CD4-positive, alpha-beta T cell treated with Interleukin-1 beta for 1 hour (primary cell): ENCODE results near the gene HLA-DRB1.
A peak's percentile ranks its signal among the peaks of the same experiment; 100 is the strongest.
"Not testable (repeated sequence)": the region's sequence is repeated elsewhere in the genome, so short reads cannot be mapped to it uniquely, and the experiment has no call there.

Experiments
- DNase-seq, 2 donors: peaks; one replicate each; pipeline ENCODE4 v3.0.0-alpha.2; 2020 to 2022

Gene HLA-DRB1

DNA sequence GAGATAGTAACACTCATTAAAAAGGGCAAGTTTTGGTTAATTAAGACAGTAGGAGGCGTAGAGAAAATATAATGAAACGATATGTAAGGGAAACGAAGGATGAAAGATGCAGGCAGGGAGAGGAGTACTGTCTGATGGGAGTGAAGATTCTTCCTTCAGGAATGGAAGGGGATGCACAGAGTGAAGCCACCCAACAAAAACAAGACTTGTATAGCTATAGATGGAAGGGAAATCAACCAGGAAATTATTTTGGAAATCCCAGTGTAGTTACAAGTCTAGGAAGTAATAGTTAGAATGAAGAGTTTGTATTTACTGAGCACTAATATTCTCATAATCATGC, 19.7 kb upstream of the HLA-DRB1 start:
- DNase-seq, result no peak

GRCh38 chr6:32608362-32608761, 18.7 kb upstream of the HLA-DRB1 start:
- DNase-seq, result no peak

DNA sequence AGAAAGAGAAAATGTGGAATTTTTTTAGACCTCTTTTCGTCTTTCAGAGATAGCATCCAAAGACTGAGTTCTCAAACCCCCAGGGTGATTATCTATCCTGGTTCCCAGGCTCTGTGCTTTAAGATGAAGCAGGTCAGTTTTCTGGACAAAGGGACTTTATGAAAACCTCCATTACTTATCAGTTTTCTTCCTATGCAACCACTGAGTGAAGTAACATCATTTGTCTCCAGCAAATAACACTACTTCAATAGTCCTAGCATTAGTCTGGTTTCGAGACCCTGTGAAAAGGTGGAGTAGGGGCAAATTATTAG, 18.3 kb upstream of the HLA-DRB1 start:
- no peak for DNase-seq

GRCh38 chr6:32607263-32607987, 17.8 kb upstream of the HLA-DRB1 start:
- DNase-seq, result peak in 1 of 2 donors; percentile 20

DNA sequence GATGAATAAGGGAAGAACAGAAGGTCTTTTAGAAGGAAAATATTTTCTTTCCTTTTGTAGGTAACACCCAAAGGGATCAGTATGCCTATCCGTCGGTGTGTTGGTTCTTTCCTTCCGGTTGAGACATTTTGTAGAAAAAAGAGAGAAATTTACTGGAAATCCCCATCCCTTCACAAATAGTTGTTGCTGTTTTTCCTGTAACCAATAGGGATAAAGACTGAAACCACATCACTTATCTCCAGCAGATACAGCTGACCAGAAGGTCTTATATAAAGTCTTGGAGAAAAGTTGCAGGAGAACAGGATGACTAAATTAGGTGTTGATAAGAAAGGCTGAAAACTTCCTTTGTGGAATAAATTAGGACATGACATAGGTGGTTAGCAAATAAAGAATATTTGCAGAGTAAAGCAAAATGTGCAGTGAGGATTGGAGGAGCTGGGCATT, 14.8 kb upstream of the HLA-DRB1 start:
- DNase-seq, result peak in 1 of 2 donors; percentile 39

GRCh38 chr6:32603888-32604287, 14.2 kb upstream of the HLA-DRB1 start:
- no peak for DNase-seq

- no peak for DNase-seq
Observed at GRCh38 chr6:32603222-32603621, 13.6 kb upstream of the HLA-DRB1 start.

DNA sequence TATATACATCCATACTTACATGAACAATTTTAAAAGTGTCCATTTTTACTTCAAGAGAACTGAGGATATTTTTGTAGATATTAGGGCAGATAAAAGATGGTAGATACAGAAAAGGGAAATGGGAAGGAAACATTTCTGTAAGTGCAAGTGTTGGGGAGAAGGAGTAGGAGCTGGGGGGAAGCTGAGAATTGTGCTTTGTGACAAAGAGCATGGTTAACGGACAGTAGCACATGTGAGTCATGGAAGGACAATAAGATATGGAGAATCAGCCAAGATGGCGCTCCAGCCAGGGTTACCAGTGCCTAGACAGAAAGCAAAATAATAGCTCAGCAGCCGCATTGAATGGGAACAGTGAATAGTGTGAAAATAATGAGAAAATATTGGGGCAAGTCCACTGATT, 12.7 kb upstream of the HLA-DRB1 start:
- DNase-seq, result no peak

GRCh38 chr6:32597024-32597423, 7.4 kb upstream of the HLA-DRB1 start:
- no peak for DNase-seq

DNA sequence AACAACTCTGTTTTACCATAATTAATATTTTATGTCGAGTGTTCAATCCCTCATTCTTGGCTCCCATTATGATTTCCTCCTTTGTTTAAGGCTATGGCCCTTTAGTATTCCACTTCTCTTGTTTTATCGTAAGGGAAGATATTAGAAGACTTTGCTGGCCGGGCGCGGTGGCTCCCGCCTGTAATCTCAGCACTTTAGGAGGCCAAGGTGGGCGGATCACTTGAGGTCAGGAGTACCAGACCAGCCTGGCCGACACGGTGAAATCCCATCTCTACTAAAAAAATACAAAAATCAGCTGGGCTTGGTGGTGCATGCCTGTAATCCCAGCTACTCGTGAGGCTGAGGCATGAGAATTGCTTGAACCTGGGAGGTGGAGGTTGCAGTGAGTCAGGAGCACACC, 1.1 kb upstream of the HLA-DRB1 start:
- not testable (repeated sequence) for DNase-seq

- DNase-seq, result no peak
Observed at GRCh38 chr6:32588156-32588555, 1.5 kb downstream of the HLA-DRB1 start.

- DNase-seq, result no peak
Observed at GRCh38 chr6:32583527-32583898, 6.1 kb downstream of the HLA-DRB1 start.

GRCh38 chr6:32581315-32582095, 8.1 kb downstream of the HLA-DRB1 start:
- no peak for DNase-seq

GRCh38 chr6:32580593-32580992, 9.1 kb downstream of the HLA-DRB1 start:
- DNase-seq, result no peak

DNA sequence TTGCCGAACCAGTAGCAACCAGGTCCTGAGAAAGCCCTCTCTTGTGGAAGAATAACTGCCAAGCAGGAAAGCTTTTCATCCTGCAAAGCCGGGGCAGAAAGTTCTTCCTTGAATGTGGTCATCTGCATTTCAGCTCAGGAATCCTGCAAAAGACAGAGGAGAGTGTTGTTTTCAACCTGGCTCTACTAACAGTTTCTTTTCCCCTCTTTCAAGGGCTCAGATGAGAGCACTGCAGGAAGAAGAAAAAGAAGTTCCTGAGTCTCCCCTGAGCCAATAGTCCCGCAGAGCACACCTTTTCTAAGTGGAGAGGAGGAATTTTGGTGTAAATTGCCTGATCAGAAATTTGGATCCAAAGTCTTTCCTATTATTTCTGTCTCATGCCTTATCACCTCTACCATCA, 10.7 kb downstream of the HLA-DRB1 start:
- no peak for DNase-seq

DNA sequence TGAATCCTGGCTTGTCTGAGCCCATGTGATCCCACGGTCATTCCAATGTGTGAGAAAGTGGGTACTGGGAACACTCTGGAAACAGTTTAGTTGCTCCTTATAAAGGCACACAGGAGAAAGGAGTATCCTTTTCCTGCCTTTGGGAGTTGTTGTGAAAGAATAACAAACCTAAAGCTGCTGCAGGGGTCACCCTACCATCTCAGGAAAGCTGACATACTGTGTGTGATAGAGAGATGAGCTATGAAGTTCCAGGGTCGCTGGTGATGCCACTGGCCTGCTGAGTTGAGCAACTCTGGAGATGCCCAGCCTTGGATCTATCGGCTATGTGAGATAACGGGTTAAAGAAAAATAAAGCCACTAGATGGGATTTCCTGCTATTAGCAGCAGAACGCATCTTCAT, 12.2 kb downstream of the HLA-DRB1 start:
- not testable (repeated sequence) for DNase-seq

DNA sequence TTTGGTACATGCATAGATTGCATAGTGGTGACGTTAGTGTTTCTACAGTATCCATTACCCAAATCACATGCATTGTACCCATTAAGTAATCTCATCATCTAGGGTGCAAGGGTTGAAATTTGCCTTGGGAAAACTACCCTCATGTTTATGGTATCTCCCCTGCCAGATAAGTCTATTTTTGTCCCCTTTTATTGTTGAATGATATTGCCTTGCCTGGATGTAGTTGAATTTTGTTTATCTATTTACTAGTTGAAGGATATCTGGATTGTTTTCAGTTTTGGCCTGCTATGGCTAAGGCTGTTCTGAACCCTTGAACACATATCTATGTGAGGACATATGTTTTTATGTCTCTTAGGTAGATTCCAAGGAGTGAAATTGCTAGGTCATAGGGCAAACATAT, 13.4 kb downstream of the HLA-DRB1 start:
- DNase-seq, result no peak

DNA sequence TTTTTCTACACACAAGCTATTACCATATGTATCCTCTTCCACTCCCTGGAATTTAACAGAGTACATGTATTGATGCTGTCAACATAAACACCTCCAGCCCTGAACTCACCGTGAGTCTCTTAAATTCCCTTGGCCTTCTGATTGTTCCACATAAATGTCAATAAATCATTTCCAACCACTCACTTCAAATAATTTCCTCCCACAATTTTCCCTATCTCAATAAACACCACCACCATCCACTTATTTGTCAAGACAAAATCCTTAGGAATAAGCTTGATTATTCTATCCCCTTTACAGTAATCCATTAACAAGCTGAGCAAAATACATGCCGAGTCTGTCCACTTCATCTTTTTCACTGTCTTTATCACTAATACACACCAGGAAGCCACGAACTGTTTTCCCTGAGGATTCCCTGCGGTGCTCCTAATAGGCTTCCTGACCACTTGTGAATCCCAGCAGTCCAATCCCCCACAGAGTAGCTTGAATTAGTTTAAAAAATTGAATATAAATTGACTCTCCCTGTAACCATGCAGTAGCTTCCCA, 19.2 kb downstream of the HLA-DRB1 start:
- no peak for DNase-seq

GRCh38 chr6:32568561-32568960, 21.1 kb downstream of the HLA-DRB1 start:
- DNase-seq, result no peak

DNA sequence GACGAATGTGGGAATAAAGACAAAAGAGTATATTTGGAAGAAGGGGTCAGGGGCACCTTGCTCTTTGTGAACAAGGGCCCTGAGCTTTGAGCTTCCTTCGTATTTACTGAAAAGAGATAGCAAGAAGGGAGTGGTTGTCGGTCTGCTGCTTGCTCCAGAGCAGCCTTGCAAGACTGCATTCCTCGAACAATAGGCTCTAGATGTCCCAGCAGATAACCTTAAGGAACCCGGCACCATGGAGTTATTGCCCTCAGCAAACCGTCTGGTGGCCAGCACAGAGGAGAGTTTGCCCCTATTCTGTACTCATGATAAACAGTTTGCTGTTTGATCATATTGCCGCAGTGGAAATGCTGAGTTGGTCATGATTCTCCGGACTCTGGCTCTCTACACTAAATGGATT, 22.7 kb downstream of the HLA-DRB1 start:
- DNase-seq, result no peak

DNA sequence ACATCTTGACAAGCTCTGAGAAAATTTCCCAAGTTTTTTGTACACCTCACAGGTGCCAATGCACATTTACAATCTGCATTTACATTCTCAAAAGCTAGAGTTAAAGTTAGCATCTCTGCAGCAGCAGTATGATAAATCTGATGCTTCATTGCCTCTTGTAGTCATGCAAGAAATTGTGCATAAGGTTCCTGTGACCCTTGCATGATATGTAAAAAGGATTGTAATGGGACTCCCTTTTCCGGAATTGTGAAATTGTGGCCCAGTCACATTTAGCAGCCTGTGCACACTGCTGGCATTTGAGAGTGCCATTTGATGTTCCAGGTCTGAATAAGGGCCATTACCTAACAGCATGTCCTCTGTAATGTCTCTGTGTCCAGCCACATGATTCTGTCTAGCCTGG, 24.1 kb downstream of the HLA-DRB1 start:
- DNase-seq, result no peak

DNA sequence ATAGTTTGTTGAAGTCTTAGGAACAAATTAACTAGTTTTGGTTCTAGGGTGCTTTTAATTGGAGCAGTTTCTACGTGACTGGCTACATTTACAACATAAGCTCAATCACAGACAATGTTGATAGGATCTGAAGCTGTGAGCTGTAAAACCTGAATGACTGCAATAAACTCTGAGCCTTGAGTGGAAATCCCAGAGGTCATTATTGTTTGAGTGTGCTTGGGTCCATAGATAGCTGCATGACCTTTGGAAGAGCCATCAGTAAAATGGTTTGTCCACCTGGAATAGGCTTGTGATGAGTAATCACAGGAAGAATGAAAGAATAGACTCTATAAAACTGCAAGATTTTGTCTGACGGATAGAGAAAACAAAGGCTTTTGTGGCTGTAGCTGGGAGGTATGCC, 26.7 kb downstream of the HLA-DRB1 start:
- no peak for DNase-seq

DNA sequence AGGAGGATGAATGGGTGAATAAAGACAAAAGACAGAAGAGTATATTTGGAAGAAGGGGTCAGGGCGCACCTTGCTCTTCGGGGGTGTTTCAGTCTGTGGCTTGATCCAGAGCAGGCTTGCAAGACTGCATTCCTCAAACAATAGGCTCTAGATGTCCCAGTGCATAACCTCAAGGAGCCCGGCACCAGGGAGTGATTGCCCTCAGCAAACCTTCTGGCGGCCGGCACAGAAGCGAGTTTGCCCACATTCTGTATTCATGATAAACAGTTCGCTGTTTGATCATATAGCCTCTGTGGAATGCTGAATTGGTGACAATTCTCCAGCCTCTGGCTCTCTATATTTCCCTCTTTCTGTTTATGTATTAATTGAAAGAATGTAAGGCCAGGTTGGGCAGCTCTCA, 29.9 kb downstream of the HLA-DRB1 start:
- DNase-seq, result no peak

DNA sequence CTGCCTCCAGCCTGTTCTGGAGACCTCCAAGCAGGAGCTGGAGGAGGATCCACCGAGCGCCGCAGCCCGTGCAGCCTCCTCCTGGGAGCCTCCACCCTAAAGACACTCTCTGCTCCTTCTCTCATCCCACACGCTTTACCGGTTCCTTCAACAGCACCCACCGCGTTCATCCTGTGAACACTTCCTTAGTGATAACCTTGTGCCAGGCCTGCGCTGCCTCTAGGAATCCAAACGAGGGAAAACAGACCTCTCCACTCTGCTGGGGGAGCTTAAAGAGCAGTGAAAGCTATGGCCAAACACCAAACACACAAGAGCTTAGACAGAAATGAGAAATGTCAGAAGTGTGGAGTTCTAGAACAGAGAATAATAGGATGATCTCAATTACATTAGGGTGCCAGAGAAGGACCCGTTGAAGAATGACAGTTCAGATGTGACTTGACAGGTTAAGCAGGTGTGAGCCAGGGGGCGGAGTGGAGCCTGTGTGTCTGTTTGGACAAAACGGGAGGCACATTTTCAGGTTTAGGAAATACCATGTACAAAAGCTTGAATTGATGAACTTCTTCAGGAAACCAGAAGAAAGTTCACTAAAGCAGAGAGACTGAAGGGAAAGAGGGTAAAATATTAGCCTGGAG, 31.1 kb downstream of the HLA-DRB1 start:
- no peak for DNase-seq
